Measurements from ENCODE around the gene TPGS2.
"Not testable (repeated sequence)": the region's sequence is repeated elsewhere in the genome, so short reads cannot be mapped to it uniquely, and the experiment has no call there.

TPGS2 gene

GRCh38 chr18:36828630-36829361 lies at the start of gene TPGS2, which contains the start of gene KIAA1328:
TSS of gene TPGS2 (minus strand) at chr18:36829002. CDS start at chr18:36828767, 235 bp downstream.
TSS of gene KIAA1328 (plus strand) at chr18:36829127. CDS start at chr18:36829139, 12 bp downstream.
- DNase-seq (ENCODE audit: low read depth in 4 of 4, low spot score in 1 of 4): peak; percentile 58 to 81 (median 68)

- DNase-seq (ENCODE audit: low read depth in 4 of 4, low spot score in 1 of 4): not testable (repeated sequence)
Observed at GRCh38 chr18:36873826-36874225, 45.0 kb upstream of the TPGS2 start.

- no peak for DNase-seq (ENCODE audit: low read depth in 4 of 4, low spot score in 1 of 4)
Observed at GRCh38 chr18:36872329-36872728, 43.5 kb upstream of the TPGS2 start.

GRCh38 chr18:36871801-36872200 lies 43.0 kb upstream of the TPGS2 start:
- DNase-seq (ENCODE audit: low read depth in 4 of 4, low spot score in 1 of 4): no peak

- DNase-seq (ENCODE audit: low read depth in 4 of 4, low spot score in 1 of 4): no peak
Observed at GRCh38 chr18:36867056-36867455, 38.3 kb upstream of the TPGS2 start.

GRCh38 chr18:36862182-36862581 lies 33.4 kb upstream of the TPGS2 start:
- DNase-seq (ENCODE audit: low read depth in 4 of 4, low spot score in 1 of 4): no peak

- DNase-seq (ENCODE audit: low read depth in 4 of 4, low spot score in 1 of 4): no peak
Observed at GRCh38 chr18:36856815-36857214, 28.0 kb upstream of the TPGS2 start.

- no peak for DNase-seq (ENCODE audit: low read depth in 4 of 4, low spot score in 1 of 4)
Observed at GRCh38 chr18:36851202-36851590, 22.4 kb upstream of the TPGS2 start.

- DNase-seq (ENCODE audit: low read depth in 4 of 4, low spot score in 1 of 4): no peak
Observed at GRCh38 chr18:36850527-36851201, 21.9 kb upstream of the TPGS2 start.

- no peak for DNase-seq (ENCODE audit: low read depth in 4 of 4, low spot score in 1 of 4)
Observed at GRCh38 chr18:36849288-36850006, 20.6 kb upstream of the TPGS2 start.

- no peak for DNase-seq (ENCODE audit: low read depth in 4 of 4, low spot score in 1 of 4)
Observed at GRCh38 chr18:36848609-36849008, 19.8 kb upstream of the TPGS2 start.

GRCh38 chr18:36843784-36844183 lies 15.0 kb upstream of the TPGS2 start:
- no peak for DNase-seq (ENCODE audit: low read depth in 4 of 4, low spot score in 1 of 4)

GRCh38 chr18:36843199-36843598 lies 14.4 kb upstream of the TPGS2 start:
- no peak for DNase-seq (ENCODE audit: low read depth in 4 of 4, low spot score in 1 of 4)

- no peak for DNase-seq (ENCODE audit: low read depth in 4 of 4, low spot score in 1 of 4)
Observed at GRCh38 chr18:36839835-36840234, 11.0 kb upstream of the TPGS2 start.

GRCh38 chr18:36835927-36836326 lies 7.1 kb upstream of the TPGS2 start:
- no peak for DNase-seq (ENCODE audit: low read depth in 4 of 4, low spot score in 1 of 4)

GRCh38 chr18:36833120-36833519 lies 4.3 kb upstream of the TPGS2 start:
- no peak for DNase-seq (ENCODE audit: low read depth in 4 of 4, low spot score in 1 of 4)

GRCh38 chr18:36831139-36831538 lies 2.3 kb upstream of the TPGS2 start:
- no peak for DNase-seq (ENCODE audit: low read depth in 4 of 4, low spot score in 1 of 4)

- no peak for DNase-seq (ENCODE audit: low read depth in 4 of 4, low spot score in 1 of 4)
Observed at GRCh38 chr18:36830158-36830495, 1.3 kb upstream of the TPGS2 start.

GRCh38 chr18:36829362-36830157 lies 758 bp upstream of the TPGS2 start:
- no peak for DNase-seq (ENCODE audit: low read depth in 4 of 4, low spot score in 1 of 4)

- DNase-seq (ENCODE audit: low read depth in 4 of 4, low spot score in 1 of 4): peak in 1 of 4 experiments; percentile 4
Observed at GRCh38 chr18:36828157-36828629, 609 bp downstream of the TPGS2 start.

- DNase-seq (ENCODE audit: low read depth in 4 of 4, low spot score in 1 of 4): no peak
Observed at GRCh38 chr18:36826556-36826955, 2.2 kb downstream of the TPGS2 start.
